GM12878 (cell line): ENCODE data around the gene GNAL. TPM values are rescaled to one million over a fixed set of nuclear protein-coding genes. Genes with fewer than 3 reads are reported as not detected.

Experiments
- ATAC-seq: fragments of 200-7000 bp; cut with Tn5 transposase; 3 replicates; pipeline ENCODE4 v1.9.1; 2020; ENCODE audit warnings: mild to moderate bottlenecking, moderate library complexity
- BruUV-seq: library from RNA; stranded (reverse); fragments of 400-500 nt; replicated peaks from 2 replicates; lab custom pipeline; 2021; lab: Mats Ljungman, UMichigan
- CTCF ChIA-PET: fragments of 300-600 bp; sonication (Branson Sonifier 250); formaldehyde crosslinking; extraction: SDS; loops from one replicate; lab custom pipeline; 2021; ENCODE audit warnings: inconsistent platforms; lab: Yijun Ruan, JAX
- POLR2A ChIA-PET: fragments of 350-600 bp; formaldehyde crosslinking; extraction: SDS; loops from one replicate; lab custom pipeline; 2021; ENCODE audit warnings: inconsistent platforms; lab: Charles Lee
- RAD21 ChIA-PET: fragments of 300-600 bp; sonication (Branson Sonifier 250); formaldehyde crosslinking; loops from one replicate; lab custom pipeline; 2023; ENCODE audit warnings: antibody characterized with exemption; ENCODE audit not compliant: unreplicated experiment; lab: Charles Lee
- SMC1A ChIA-PET: fragments of 300-600 bp; sonication (Branson Sonifier 250); formaldehyde crosslinking; loops from one replicate; lab custom pipeline; 2023; ENCODE audit not compliant: unreplicated experiment, uncharacterized antibody; lab: Charles Lee
- DNase-seq: peaks from one replicate; pipeline ENCODE4 v3.0.0-alpha.2; 2011; ENCODE audit warnings: low read depth, low spot score
- FAIRE-seq: peaks from 3 replicates; lab custom pipeline; 2011; peaks lifted over from hg19 to GRCh38; lab: Jason Lieb, UNC
- H2AFZ ChIP-seq: 2 replicates; pipeline ENCODE4 v1.6.0; 2011; ENCODE audit warnings: low read depth, low read length, control low read depth; ENCODE audit not compliant: control insufficient read depth
- H3K27ac ChIP-seq: 2 replicates; pipeline ENCODE4 v1.5.1; 2011; ENCODE audit warnings: control low read depth; ENCODE audit not compliant: control insufficient read depth, insufficient read depth
- H3K27me3 ChIP-seq, 2 experiments: replicated peaks in 1 of 2; 2 replicates each; pipeline versions ENCODE4 v1.6.0 to v1.6.1; 2011; ENCODE audit warnings: low read length in 1 of 2; ENCODE audit not compliant: control insufficient read depth in 2 of 2, insufficient read depth in 2 of 2
- H3K36me3 ChIP-seq, 2 experiments: 2 replicates each; pipeline ENCODE4 v1.5.1; 2011; ENCODE audit warnings: low read length in 1 of 2; ENCODE audit not compliant: control insufficient read depth in 2 of 2, insufficient read depth in 2 of 2
- H3K4me1 ChIP-seq: 2 replicates; pipeline ENCODE4 v1.6.1; 2011; ENCODE audit warnings: mild to moderate bottlenecking, low read length, moderate library complexity, mixed read lengths; ENCODE audit not compliant: control insufficient read depth, insufficient read depth
- H3K4me2 ChIP-seq: 2 replicates; pipeline ENCODE4 v1.6.0; 2011; ENCODE audit warnings: control low read depth; ENCODE audit not compliant: control insufficient read depth, insufficient read depth
- H3K4me3 ChIP-seq: fragments of 200-600 bp; sonication (generic); 2 replicates; pipeline ENCODE4 v1.5.1; 2016
- H3K79me2 ChIP-seq: 2 replicates; pipeline ENCODE4 v1.6.0; 2011; ENCODE audit warnings: low read length; ENCODE audit not compliant: control insufficient read depth, insufficient read depth
- H3K9ac ChIP-seq: 2 replicates; pipeline ENCODE4 v1.8.0; 2011; ENCODE audit warnings: low read length, control low read depth, mixed read lengths; ENCODE audit not compliant: control insufficient read depth, insufficient read depth
- H3K9me3 ChIP-seq: replicated peaks from 3 replicates; pipeline ENCODE4 v1.5.1; 2011; ENCODE audit warnings: mild to moderate bottlenecking, low read length; ENCODE audit not compliant: control insufficient read depth, insufficient read depth
- H4K20me1 ChIP-seq: 2 replicates; pipeline ENCODE4 v1.6.0; 2011; ENCODE audit not compliant: control insufficient read depth, insufficient read depth
- ASH2L ChIP-seq: fragments of 300-600, 200-600 bp; sonication (generic); IDR thresholded peaks from 2 replicates; pipeline ENCODE4 v1.6.1; 2017; ENCODE audit warnings: low read depth, mild to moderate bottlenecking, borderline replicate concordance
- BACH1 ChIP-seq: fragments of 450-650 bp; IDR thresholded peaks from 2 replicates; pipeline ENCODE4 v1.6.1; 2017; ENCODE audit warnings: mild to moderate bottlenecking, borderline replicate concordance
- IRF4 ChIP-seq: IDR thresholded peaks from 2 replicates; pipeline ENCODE4 v1.6.1; 2011; ENCODE audit warnings: low read depth, low read length
- KAT2A ChIP-seq: conservative IDR thresholded peaks from 2 replicates; pipeline ENCODE4 v1.6.1; 2011; ENCODE audit warnings: low read depth, low read length; ENCODE audit not compliant: control insufficient read depth
- RAD51 ChIP-seq: fragments of 450-650 bp; IDR thresholded peaks from 2 replicates; pipeline ENCODE4 v1.6.1; 2016; ENCODE audit warnings: moderate library complexity, mild to moderate bottlenecking, inconsistent platforms
- SMAD1 ChIP-seq: fragments of 450-650 bp; IDR thresholded peaks from 2 replicates; pipeline ENCODE4 v1.6.1; 2018; ENCODE audit warnings: mild to moderate bottlenecking, low read depth; ENCODE audit not compliant: partially characterized antibody
- WGBS: methylation state at CpG from one replicate; pipeline ENCODE4 v1.1.6; 2016; ENCODE audit warnings: low lambda C conversion rate; ENCODE audit not compliant: insufficient replicate concordance, insufficient coverage; ENCODE audit errors: missing lambda C conversion rate; 5-methylcytosine and 5-hydroxymethylcytosine counted together
- in situ Hi-C: fragments of 300-500 bp; cut with MboI; formaldehyde crosslinking; loops from 9 replicates; pipeline ENCODE4 v1.14.3; 2018; ENCODE audit warnings: mixed read lengths
- intact Hi-C: fragments of 100-400 bp; cut with micrococcal nuclease; formaldehyde crosslinking; loops from one replicate; pipeline ENCODE4 v1.14.2; 2022; ENCODE audit not compliant: unreplicated experiment
- polyA plus RNA-seq, 11 experiments: library from polyadenylated mRNA; depleted of rRNA in 4 of 11; unstranded in 6 of 11; stranded (reverse) in 5 of 11; fragments of >200 nt; fragmentation: Nextera tagmentation in 4 of 11; fragmentation: Illumina TruSeq in 1 of 11; extraction: Ambion mirVana in 4 of 11; extraction: Trizol in 1 of 11; gene quantifications; 1 replicate in 1 of 11; 2 replicates in 10 of 11; pipeline versions ENCODE4 v1.2.1 to v1.2.3, GENCODE V29; 2011 to 2016; ENCODE audit warnings: inconsistent platforms in 2 of 11, missing spikeins in 2 of 11, low read depth in 1 of 11
- total RNA-seq, 4 experiments: library from RNA; depleted of rRNA in 3 of 4; stranded (reverse); fragments of >200 nt in 3 of 4; fragmentation: Illumina TruSeq in 1 of 4; extraction: Trizol in 1 of 4; gene quantifications; 2 replicates each; pipeline versions ENCODE4 v1.2.1 to v1.2.3, GENCODE V29; 2013 to 2021
- TF ChIP-seq, protein P1 (sequence below): IDR thresholded peaks from 2 replicates; pipeline ENCODE4 v1.6.1; 2012; ENCODE audit warnings: low read depth, low read length, improper control_type of control experiment
- TF ChIP-seq, protein P2 (sequence below): fragments of 450-650 bp; IDR thresholded peaks from 2 replicates; pipeline ENCODE4 v1.6.1; 2014; ENCODE audit warnings: mild to moderate bottlenecking

The GNAL gene
- total and polyA plus RNA-seq, 10 of the 15 experiments (the other 5 are each of a cell fraction or from before 2014, with no cell fraction given), result 0.02 to 0.39 (median 0.05) TPM; not detected in 5

DNA sequence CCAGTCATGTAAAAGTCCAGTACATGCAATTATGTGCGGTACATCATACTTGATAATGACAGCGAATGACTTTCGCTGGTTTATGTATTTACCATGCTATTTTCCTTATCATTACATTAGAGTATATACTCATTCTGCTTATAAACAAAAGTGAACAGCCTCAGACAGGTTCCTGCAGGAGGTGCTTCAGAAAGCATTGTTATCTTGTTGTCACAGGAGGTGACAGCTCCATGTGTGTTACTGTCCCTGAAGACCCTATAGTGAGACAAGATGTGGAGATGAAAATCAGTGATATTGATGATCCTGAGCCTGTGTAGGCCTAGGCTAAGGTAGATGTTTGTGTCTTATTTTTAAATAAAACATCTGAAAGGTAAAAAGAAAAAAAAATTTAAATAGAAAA lies 234.4 kb downstream of the GNAL start (continued):
- TF ChIP-seq IRF4 (no peak), KAT2A (no peak), BACH1 (no peak), SMAD1 (no peak), RAD51 (no peak)
- TF ChIP-seq, protein P1, sequence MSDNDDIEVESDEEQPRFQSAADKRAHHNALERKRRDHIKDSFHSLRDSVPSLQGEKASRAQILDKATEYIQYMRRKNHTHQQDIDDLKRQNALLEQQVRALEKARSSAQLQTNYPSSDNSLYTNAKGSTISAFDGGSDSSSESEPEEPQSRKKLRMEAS, result no peak
- TF ChIP-seq, all 136 proteins: peak for 0

DNA sequence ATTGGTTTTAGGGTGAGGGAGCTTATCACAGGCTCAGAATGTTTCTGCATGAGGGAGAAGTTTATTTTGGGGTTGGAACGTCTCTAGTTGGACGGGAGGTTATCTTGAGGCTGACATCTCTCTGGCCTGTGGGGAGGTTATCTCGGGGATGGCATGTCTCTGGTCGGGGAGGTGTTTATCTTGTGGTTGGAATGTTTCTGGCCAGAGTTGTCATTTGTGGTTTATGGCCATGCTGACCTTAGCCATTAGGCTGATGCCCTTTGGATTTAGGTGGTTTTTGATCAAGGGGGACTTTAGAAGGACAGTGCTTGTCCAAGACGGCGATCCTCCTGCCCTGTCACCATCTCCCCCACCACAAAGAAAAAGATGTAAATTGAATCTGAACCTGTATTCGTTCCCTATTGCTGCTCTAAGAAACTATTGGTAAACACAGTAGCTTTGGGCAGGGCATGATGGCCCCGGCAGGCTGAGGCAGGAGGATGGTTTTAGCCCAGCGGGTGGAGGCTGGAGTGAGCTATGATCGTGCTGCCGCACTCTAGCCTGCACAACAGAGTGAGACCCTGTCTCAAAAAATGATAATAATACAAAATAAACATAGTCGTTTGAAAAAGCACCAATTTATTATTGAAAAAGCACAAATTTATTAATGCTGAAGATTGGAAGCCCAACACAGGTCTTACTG lies 236.9 kb downstream of the GNAL start:
- 65% methylated on average over 12 of the region's 12 CpGs for WGBS
- SMC1A ChIA-PET, result interaction anchor here (5.0 kb wide), 1 partner anchor 11 kb away, joined by 22 read pairs; no protein-coding TSS in a partner anchor
- H3K4me3 ChIP-seq, result no peak overlapping the region
- no peaks in the 10 kb centered on the region for H3K36me3 ChIP-seq
- no peak for DNase-seq
- no peak overlapping the region for H3K4me2 ChIP-seq
- RAD21 ChIA-PET, result no interaction called here
- no peaks in the 10 kb centered on the region for H4K20me1 ChIP-seq
- H2AFZ ChIP-seq, result no peak overlapping the region
- intact Hi-C loops, result no loop called here
- H3K4me1 ChIP-seq, result peaks cover 8% of the 10 kb centered on the region; the same call in 1 of the 2 replicates
- H3K9me3 ChIP-seq, result no peaks in the 10 kb centered on the region
- no peak overlapping the region for H3K9ac ChIP-seq
- no peak for FAIRE-seq
- no peaks in the 10 kb centered on the region for H3K79me2 ChIP-seq
- H3K27ac ChIP-seq, result no peak overlapping the region
- POLR2A ChIA-PET, result no interaction called here
- in situ Hi-C loops, result no loop called here
- no TSS peak for BruUV-seq
- CTCF ChIA-PET, result interaction anchor here (5.7 kb wide), 1 partner anchor 12 kb away, joined by 35 read pairs; no protein-coding TSS in a partner anchor
- ATAC-seq, result no peak
- TF ChIP-seq ASH2L, result no peak
- TF ChIP-seq, protein P2, sequence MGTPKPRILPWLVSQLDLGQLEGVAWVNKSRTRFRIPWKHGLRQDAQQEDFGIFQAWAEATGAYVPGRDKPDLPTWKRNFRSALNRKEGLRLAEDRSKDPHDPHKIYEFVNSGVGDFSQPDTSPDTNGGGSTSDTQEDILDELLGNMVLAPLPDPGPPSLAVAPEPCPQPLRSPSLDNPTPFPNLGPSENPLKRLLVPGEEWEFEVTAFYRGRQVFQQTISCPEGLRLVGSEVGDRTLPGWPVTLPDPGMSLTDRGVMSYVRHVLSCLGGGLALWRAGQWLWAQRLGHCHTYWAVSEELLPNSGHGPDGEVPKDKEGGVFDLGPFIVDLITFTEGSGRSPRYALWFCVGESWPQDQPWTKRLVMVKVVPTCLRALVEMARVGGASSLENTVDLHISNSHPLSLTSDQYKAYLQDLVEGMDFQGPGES, result no peak
- H3K27me3 ChIP-seq, result no peaks in the 10 kb centered on the region
